HG02852 (cell line): ENCODE data around the gene EEF1AKMT3.
"Not testable (repeated sequence)": the region's sequence is repeated elsewhere in the genome, so short reads cannot be mapped to it uniquely, and the experiment has no call there.

Source experiments
- ATAC-seq: cut with Tn5 transposase; IDR thresholded peaks from one replicate; pipeline ENCODE4 v1.9.1; 2021; ENCODE audit warnings: mild to moderate bottlenecking, moderate library complexity; ENCODE audit not compliant: unreplicated experiment

The EEF1AKMT3 gene

GRCh38 chr12:57815177-57816000 lies 43.0 kb downstream of the EEF1AKMT3 start:
- no peak for ATAC-seq

DNA sequence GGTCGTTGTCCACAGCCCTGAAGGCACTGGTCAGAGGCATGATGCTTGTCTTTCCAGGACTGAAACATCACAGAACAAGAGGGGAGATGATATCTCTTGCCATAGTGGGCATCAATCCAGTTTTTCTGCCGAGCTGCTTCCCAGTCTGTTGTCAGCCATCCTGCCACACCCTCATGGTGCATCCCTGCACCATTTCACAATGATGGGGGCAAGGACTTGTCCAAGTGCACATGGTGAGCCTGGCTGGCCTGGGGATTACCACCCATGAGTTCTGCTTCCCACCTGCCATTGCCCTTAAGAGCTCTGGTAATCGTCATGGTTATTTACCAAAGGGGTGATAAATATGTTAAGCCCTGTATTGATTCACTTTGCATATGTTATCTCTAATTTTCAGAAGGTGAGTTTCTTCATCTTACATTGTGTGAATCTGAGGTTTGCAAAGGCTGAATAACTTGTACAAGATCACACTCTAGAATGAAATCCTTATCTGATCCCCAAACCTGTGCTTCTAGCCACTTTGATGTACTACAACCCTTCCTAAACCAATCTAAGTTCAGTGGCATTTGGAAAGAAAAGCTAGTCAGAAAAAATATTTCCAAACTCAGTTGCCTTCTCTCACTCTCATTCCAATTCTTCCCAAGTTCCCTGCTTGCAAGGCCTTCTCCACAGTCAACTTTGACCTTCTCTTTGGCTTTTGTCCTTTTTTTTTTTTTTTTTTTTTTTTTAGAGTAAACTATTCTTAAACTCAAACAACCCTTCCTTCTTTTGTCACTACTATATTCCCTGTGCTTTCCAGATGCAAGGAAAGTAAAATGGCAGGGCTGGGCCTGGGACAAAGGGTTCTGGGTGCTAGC lies 43.8 kb downstream of the EEF1AKMT3 start:
- ATAC-seq: no peak

DNA sequence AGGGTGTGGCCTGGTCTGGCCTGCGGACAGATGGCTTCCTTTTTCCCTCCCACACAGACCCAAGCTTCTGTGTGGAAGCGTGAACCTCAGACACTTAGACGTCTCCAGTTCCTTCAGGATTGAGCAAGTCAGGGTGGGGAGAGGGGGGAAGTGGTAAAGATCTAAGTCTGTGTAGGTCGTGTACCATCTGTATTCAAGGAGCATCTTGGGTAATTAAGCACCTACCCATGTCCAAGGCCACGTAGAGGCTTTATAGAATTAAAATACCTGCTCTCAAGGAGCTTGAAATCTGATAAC lies 44.4 kb downstream of the EEF1AKMT3 start:
- no peak for ATAC-seq

GRCh38 chr12:57817261-57817989 lies 45.0 kb downstream of the EEF1AKMT3 start:
- no peak for ATAC-seq

- ATAC-seq: not testable (repeated sequence)
These were observed 45.5 kb downstream of the EEF1AKMT3 start for GRCh38 chr12:57817990-57818331.

DNA sequence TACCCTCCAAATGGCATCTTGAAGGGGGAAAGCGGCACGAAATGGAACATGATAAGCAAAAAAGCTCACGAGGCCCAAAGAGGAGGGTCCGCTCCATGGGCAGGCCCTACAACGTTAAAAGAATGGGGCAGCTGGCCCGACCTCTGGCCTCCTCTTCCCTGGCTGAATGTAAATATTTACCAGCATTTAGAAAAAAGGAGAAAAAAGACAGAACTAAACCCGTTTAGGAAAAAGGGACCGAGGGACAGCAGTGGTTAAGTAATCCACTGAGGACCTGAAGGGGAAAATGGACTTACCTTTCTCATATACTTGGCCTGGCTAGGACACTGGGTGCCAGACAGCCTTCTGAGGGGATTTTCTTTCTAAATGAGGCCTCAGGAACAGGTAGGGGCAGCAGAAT lies 47.7 kb downstream of the EEF1AKMT3 start:
- ATAC-seq: not testable (repeated sequence)

DNA sequence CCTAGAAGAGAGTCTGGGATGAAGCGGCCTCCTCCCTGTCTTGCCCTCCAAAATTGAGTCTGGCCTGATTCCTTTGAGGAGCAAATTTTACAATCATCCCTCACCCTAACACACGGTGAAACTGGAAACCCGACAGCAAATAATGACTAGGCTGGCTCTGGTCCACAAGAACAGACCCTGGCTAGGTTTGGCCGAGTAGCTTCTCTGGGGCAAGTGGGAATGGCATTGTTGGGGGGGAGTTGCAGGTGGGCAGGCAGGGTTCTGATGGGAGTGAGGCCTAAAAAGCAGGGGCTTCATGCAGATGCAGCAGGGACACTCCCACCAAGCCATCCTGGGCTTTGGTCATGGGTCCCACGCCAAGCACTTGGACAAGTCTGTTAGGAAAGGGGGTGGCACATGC lies 48.6 kb downstream of the EEF1AKMT3 start:
- not testable (repeated sequence) for ATAC-seq

GRCh38 chr12:57821474-57822214 lies 49.2 kb downstream of the EEF1AKMT3 start:
- no peak for ATAC-seq

DNA sequence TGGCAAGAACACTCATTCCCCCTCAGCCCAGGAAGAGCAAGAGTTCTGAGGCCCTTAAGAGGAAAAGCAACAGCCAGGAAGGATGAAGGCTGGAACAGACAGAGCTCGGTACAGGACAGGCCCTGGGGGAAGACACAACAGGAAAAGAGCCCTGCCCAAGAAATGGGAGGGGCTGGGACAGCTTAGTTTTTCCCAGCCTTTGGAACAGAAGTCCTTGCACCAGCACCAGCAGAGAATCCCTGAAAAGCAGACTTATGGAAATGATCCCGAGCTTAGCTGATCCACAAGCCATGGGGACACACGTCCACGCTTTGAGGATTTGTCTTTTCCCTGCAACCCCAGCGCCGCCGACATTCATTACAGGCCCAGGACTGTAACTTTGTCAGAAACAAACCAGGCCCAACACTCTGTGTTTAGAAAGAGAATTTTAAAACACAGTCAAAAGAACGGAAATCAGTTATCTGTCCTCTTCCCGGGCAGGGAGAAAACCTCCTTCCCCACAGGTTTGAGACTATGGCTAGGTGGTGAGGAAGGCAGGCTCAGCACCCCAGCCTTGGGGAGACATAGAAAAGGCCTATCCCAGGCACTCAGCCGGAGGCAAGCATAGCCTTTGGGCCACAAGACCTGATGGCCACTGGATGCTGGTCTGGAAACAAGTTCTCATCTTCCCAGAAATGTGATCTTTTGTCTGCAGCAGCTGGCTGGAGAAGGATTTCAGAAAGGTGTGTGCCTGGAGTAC lies 50.1 kb downstream of the EEF1AKMT3 start:
- no peak for ATAC-seq

- no peak for ATAC-seq
These were observed 50.9 kb downstream of the EEF1AKMT3 start for GRCh38 chr12:57823131-57823907.

DNA sequence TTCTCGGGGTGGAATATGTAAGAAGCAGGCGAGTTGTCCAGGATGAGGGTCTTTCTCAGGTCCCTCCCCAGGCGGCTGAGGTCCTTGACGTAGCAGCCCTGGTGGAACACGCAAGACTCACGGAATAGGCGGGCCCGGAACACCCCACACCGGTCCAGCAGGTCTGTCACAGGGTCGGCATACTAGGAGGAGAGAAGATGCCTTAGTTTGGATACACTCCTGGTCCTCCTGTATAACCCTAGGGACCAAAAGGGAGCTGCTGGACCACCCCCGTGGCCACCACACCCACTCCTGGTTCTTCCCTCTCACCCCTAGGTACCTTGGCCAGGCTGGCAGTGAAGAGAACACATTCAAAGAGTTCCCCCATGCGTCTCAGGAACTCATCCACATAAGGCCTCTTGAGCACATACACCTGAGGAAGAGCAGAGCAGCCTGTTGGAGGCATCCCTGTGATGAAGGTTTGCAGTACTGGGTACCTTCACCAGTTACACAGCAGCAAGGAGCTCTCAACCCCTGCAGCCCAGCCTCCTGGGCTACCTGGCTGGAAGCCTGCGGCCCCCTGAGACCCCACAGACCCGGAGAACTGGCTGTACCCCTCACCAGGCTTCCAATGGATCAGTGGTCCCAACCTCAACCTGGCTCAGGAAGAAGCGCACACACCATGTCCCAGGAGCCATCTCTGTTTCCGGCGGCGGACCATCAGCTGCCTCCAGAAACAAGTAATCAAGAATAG lies 51.7 kb downstream of the EEF1AKMT3 start:
- no peak for ATAC-seq

GRCh38 chr12:57825451-57825850 lies 53.0 kb downstream of the EEF1AKMT3 start:
- no peak for ATAC-seq

- no peak for ATAC-seq
These were observed 54.0 kb downstream of the EEF1AKMT3 start for GRCh38 chr12:57826400-57826799.

DNA sequence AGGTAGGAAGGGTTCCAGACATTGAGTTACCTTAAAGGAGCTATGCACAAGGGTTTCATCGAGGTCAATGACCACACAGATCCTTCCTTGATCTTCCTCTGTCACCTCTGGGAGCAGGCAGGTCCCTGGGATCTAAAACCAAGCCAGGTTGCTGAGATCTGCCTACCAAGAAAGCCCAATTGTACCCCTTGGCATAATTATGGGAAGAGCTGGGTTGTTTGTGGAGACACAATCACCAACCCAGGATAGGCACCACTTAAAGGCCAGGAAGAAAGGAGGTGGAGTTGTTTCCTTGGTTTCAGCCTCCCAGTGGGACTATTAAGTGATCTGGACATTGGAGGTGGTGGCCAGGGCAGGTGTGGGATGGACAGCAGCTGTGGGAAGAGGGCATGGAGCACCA lies 54.6 kb downstream of the EEF1AKMT3 start:
- no peak for ATAC-seq

DNA sequence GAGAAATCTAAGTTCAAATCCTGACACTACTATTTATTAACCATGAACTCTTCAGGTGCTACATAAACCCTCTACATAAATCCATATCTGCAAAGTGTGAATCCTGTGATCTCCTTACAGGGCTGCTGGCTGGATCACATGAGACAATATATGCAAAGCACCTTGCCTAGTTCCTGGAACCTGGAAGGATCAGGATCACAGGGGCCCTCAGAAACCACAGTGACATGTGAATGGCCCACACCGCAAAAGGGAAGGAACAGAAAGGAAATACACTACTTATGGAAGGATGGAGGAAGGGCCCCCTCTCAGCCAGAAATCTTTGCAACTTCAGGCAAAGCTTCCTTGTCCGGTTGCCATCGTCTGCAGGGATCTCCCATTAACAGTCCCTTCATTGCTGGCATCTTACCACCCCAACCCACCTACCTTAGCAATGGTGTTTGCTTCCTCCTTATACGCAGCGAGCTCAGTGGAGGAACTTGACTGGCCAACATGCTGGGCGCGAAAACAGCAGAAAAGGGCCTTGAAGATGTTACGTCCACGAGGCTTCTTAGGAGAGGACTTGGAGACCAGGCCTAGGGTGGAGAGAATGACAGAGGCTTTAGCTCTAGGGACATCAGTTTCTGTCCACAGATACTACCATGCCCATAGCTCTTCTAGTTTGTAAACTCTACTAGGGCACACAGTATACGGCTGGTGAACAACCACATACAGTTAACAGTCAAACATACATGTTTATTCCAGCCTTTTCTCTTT lies 56.8 kb downstream of the EEF1AKMT3 start:
- no peak for ATAC-seq

- ATAC-seq: no peak
These were observed 58.0 kb downstream of the EEF1AKMT3 start for GRCh38 chr12:57830393-57830792.
